Activated CD4-positive, alpha-beta T cell treated with anti-CD3 and anti-CD28 coated beads, Interleukin-2, Interleukin-6, amounts not matched to agents 100 ng/mL and 50 ng/mL, durations not matched to agents 16 hours and 8 hours (primary cell): ENCODE results near the gene STXBP1.

Experiments used
- DNase-seq: peaks from one replicate; pipeline ENCODE4 v3.0.0-alpha.2; 2020

Gene STXBP1

DNA sequence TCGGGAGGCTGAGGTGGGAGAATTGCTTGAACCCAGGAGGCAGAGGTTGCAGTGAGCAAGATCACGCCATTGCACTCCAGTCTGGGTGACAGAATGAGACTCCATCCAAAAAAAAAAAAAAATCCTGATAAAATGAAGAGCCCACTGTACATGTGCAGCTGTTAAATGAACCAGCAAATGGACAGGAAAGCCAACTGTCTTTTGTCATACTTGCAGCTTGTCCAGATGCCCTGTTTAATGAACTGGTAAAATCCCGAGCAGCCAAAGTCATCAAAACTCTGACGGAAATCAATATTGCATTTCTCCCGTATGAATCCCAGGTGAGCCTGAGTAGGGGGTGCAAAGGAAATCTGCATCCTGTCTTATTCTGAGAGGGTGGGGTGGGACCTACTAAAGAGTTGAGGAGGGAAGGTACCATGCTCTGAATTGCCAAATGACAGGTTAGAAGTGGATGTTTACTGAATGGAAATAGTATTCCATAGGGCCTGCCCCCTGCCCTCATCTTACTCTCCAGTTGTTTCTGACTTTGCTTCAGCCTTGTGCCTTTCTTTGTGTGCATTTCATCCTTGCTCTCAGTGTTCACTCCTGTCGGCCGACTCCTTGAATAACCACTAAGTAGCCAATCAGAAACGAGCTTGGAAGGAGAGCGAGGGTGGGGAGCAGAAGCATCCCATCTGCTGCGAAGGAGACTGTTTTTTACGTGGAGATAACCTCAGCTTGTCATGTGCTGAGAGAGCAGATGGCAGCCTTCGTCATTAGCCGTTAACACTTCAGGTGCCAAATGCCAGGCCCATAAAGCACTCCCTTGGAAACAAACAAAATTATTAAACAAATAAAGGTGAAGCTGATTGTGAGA lies 49.0 kb downstream of the STXBP1 start:
- no peak for DNase-seq

DNA sequence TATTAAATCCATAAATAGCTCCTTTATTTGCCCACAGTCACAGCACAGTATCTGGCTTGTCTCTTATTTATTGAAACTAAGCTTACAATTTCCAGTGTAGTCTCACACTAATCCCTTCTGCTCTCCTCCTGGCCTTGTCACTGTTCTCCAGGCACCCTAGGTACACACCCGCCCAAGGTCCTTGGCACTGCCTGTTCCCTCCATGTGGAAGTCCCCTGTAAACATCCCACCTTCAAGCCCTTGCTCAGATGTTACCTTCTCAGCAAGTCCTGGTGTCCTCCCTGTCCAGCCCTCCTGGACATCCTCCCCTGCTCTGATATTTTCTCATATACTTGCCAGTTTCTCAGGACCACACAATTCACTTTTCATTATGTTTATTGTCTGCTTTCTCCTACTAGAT lies 50.5 kb downstream of the STXBP1 start:
- DNase-seq: no peak

DNA sequence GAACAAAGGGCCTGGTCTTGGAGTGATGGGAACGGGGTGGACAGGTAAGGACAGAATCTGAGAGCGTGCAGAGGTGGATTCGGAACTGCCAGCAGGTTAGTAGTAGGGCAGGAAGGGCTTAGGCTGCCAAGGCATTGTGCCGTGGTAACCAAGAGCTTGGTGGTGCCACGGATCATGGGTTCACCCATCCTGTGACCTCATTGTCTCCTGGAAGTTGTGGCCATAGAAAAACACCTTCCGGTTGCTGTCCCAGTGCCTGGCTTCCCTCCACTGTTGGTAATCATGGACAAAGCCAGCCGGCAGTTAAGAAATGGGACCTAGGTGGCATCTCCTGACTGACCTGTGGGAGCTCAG lies 52.2 kb downstream of the STXBP1 start:
- no peak for DNase-seq

DNA sequence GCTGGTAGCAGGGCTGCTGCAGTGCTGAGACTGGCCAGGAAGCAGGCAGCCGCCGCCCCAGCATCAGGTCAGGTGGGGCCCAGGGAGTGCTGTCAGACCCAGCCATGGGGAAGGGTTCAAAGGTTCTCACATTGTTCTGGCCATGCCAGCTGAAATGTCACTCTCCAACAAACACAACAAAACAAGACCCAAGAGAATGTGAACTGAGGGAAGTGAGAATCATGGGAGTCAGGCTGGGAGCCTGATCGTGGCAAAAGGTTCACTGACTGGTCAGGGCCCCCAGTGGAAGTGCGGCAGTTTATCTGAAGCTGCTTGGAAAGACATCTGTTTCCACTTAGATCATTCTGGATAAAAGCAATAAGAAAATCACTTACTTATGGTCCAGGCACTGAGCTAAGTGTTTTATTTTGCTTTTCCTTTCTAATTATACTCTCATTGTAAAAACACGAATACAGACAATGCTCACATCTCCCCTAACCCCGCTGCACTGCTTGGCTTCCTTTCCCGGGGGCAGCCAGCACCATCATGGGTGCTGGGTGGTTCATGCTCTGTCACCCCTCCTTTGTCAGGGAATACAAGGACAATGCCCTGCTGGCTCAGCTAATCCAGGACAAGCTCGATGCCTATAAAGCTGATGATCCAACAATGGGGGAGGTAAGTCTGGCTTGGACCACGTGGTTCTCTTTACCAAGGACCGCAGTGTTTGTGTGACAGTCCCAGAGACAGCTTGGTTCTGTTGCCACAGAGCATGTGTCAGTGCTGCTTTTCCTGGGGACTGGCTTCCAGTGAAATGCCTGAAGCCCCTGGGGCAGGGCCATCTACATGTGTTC lies 52.8 kb downstream of the STXBP1 start:
- no peak for DNase-seq

DNA sequence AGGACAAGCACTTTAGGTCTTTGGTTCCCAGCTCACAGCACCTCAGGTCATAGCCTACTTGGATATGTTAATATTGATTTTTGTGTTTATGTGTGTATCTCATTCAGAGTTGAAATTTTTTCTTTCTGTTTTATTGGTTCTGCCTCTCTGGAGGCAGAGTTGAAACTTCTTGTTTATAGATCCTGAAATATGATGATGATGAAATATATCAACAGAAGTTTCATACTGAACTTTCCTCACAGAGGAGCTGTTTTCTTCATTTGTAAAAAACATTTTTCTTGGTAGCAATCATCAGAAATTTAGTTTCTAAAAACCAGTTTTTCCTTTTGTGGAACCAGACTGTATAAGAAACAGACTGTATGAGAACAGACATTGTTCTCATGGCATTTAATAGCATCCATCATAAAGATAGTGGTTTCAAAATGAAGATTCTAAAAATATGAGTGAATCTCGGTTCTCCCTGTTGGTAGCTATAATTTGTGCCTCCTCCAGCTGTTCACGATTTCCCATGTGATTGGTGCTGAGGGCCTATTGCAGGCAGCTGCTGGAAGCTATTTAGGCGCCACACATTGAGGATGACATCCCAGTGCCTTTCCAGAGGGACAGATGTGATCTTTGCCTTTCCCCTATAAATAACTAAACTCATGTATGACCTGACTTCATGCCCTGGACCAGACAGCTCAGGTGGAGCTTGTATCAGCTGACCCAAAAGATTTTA lies 55.2 kb downstream of the STXBP1 start:
- no peak for DNase-seq

DNA sequence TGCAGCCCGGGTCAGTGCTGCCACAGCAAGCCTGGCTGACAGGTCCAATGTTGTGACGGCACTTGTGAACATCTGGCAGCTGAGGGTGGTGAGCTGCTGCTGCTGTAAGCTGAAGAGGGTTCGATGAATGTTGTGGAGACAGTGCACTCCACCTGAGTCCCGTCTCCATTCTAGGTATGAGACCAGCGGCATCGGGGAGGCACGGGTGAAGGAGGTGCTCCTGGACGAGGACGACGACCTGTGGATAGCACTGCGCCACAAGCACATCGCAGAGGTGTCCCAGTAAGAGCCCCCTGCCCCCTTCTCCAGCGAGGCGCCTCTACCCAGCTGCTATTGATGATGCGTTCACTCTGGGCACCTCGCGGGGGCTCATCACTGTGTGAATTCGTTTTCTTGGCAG lies 55.8 kb downstream of the STXBP1 start:
- DNase-seq: no peak

DNA sequence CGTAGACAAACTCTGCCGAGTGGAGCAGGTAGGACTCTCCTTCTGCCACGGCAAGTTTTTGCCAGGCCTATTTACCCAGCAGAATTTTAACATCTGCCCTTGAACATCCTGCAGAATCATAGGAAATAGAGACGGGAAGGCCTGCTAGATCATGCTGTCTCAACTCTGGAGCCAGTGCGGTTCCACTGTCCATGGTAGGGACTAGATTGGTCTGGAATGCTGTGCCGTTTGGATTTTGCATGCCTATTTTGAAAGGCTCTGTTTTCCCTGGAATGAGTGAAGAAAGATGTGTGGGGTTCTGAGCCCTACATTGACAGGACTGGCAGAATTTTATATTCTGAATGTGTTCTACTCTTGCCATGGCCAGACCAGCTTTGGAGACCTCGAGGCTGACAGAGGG lies 61.2 kb downstream of the STXBP1 start:
- DNase-seq: no peak

DNA sequence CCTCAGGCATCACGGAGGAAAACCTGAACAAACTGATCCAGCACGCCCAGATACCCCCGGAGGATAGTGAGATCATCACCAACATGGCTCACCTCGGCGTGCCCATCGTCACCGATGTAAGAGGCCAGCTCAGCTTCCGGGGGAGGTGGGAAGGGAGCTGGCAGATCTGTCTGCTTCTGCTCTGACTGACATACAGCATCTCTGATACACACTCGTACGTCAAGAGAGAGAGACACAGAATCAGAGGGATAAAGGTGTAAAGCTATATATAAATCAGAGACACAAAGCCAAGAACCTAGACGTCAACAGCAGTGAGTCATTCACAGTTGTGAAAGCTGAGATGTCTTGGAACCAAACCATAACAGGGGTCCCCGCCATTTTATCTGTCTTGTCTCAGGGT lies 64.6 kb downstream of the STXBP1 start:
- no peak for DNase-seq

DNA sequence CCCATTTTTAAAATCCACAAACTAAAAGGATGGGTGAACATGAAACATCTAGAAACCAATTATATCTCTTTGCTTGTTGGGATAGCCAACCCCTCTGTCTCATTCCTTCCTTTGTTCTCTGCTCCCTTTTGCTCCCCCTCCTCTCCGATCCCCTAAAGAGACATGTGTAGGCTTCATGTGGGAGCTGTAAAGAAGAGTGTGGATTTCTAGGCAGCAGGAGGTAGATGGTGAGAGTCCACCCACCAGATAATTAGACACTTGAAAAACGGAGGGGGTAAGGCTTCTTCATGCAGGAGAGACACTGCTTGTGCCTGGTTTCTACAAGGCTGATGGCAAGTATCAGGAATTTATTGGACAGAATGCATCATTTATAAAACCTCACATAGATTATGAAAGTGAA lies 67.4 kb downstream of the STXBP1 start:
- DNase-seq: no peak

DNA sequence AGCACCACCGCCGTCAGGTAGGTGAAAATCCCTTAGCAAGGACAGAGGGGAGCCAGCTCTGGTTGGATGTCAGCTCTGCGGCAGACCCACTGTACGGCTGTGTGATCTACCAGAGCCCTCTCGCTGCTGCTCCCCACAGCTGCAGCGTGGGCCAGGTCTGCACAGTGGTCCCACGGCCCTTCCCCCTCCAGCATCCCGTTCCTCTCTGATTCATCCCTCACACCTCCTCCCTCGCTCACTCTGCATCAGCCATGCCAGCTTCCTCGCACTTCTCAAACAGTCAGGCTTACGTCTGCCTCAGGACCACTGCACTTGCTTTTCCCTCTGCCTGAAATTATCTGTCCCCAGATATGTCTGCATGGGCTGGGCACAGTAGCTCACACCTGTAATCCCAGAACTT lies 68.1 kb downstream of the STXBP1 start:
- DNase-seq: no peak

DNA sequence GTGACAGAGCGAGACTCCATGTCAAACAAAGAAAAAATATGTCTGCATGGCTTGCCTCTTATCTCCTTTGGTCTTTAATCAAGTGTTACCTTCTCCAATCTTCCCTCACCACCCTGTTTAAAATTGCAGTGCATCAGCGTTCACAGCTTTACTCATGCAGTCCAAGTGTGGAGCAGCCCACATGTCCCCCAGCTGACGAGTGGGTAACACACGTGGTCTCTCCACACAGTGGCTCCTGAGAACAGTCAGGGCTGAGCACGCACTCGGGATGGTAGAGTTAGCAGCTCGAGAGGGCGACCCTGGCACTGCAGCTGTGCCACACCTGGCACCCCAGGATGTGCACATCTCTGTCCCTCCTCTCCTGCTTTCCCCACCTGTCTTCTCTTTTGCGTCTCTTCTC lies 68.8 kb downstream of the STXBP1 start:
- DNase-seq: no peak

DNA sequence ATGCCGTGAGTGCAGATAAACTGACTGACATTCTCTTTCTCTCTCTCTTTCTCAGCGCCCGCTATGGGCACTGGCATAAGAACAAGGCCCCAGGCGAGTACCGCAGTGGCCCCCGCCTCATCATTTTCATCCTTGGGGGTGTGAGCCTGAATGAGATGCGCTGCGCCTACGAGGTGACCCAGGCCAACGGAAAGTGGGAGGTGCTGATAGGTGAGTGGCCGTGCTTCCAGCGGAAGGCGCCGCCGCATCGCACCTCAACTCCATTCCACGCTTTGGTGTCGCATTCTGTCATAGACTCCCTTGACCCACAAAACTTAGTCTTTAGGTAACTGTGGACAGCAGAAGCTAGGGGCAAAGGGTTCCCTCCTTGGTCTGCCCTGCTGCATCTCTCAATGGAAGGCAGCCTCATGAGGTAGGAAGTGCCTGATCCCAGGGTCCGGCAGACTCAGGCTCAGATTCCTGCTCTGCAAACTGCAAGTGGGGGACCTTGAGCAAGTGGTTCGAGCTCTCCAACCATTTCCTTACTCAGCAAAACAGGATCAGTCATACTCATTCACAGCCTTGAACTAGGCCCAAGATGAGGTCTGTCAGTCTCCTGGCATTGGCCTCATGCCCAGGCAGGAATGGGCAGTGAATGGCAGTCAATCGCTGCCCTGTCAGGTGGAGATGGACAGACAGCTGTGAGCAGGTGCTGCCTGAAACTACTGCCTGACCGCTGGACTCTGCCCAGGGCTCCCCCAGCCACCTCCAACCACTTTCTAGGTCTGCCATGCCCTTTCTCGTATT lies 70.5 kb downstream of the STXBP1 start:
- DNase-seq: no peak

DNA sequence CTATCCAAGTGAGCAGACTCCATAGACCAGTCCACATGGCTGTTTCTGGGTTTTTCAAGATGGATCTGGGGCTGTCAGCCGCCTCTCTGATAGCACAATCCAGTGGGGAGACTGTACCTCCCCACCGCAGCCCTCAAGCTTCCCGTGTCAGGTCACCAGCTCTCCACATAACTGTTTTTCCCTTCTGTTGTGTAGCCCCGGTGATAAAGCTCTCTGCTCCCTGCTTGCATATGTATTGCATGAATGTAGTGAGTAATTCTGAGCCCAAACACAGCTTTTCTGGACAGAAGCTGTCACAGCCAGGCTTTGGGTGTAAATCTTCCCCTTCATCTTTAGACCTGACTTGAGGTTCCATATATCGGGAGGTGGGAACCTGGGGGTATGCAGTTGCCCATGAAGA lies 71.6 kb downstream of the STXBP1 start:
- DNase-seq: no peak

DNA sequence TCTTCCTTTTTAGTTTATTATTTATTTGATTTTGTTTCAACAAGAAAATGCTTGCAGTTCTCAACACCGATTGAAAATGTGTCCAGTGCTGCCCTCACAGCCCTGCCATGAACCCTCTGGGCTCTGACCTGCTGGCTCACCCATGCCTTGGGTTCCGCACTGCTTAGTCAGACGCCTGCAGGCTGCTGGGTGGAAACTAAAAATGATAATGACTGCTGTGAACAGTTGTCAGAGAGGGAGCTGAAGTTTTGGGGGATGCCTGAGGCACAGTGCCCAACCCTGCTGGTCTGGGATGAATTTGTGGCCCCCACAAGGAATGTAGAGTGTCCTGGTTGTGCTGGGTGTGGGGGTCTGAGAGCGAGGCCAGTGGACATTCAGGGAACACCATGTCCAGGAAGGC lies 72.5 kb downstream of the STXBP1 start:
- no peak for DNase-seq

DNA sequence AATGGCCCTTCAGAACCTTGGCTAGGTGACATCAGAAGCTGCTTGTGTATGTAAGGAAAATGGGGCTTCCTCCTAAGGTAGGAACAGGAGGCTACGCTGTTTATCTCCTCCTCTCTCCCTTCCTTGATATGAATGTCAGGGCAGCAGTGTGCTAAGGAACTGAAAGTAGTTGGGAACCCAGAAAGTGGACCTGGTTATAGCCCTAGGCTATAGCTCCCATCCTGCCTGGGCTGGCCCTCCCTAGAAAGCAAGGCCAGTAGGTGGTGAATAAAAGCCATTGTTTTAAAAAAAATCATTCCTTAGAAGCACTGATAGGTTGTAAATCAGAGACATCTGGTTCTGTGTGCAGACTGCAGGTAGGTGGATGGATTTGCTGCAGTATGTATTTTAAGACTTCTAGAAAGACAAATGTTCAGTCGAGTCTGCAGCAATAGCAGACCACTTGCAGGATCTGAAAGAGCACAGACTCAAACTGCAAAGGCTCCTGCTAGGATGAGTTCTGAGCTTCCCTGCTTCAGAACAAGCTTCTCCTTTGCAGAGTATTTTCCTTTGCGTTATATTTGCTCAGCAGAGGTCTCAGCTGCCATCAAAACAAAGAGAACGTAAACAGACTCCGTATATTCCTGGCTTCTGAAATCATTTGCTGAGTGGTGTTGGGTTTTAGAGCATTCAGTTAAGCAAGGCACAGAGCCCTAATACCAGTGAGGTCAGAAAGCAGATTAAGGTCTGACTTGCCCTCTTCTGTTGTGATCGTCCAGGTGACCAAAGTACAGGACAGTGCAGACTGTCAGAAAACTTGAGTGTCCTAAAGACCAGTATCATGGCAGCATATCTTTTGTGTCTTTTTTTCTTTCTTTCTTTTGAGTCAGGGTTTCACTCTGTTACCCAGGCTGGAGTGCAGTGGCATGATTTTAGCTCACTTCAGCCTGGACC lies 74.7 kb downstream of the STXBP1 start:
- DNase-seq: no peak

DNA sequence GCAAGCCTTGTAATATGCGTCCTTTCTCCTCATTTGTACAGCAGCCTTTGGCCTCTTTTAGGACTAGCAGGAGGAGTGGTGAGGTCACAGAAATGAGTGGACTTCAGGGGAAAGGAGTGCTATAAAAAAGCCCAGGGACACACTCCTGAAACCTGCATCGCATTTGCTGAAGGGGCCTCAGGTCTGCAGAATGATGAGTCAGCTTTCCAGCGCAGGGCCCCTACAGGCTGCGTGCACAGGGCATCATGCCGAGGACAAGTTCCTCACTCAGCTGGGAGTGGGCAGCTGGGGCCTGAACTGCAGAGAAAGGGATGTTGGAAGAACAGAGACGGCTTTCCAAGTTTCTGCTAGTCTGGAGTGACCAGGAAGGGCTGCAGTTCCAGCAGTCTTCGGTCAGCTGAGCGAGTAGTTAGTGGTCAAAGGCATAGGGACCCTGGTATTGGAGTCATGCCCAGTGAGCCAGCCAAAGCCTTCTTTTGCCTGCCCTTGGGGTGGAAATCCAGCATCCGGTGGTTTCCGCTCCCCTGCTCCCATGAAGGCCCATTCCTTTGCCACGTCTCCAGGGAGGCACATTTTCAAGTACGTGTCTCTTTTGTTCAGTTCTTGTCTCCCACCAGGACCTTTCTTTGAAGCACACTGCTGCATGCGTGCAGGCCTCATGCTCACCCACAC lies 77.4 kb downstream of the STXBP1 start:
- DNase-seq: no peak

DNA sequence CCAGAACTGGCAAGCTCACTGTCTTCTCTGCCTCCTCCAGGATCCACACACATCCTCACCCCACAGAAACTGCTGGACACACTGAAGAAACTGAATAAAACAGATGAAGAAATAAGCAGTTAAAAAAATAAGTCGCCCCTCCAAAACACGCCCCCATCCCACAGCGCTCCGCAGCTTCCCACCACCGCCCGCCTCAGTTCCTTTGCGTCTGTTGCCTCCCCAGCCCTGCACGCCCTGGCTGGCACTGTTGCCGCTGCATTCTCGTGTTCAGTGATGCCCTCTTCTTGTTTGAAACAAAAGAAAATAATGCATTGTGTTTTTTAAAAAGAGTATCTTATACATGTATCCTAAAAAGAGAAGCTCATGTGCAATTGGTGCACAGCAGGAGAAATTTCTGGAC lies 78.7 kb downstream of the STXBP1 start:
- no peak for DNase-seq

DNA sequence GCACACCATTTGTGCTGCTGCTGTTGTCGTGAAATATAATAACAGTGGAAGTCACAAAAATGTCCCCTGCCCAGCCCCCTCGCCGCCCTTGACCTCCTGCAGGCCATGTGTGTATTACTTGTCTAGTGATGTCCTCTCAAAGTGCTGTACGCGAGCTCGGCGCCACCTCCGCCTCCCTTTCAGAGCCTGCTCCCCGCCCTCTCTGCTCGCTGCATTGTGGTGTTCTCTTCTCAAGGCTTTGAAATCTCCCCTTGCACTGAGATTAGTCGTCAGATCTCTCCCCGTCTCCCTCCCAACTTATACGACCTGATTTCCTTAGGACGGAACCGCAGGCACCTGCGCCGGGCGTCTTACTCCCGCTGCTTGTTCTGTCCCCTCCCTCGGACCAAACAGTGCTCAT lies 80.0 kb downstream of the STXBP1 start:
- no peak for DNase-seq

DNA sequence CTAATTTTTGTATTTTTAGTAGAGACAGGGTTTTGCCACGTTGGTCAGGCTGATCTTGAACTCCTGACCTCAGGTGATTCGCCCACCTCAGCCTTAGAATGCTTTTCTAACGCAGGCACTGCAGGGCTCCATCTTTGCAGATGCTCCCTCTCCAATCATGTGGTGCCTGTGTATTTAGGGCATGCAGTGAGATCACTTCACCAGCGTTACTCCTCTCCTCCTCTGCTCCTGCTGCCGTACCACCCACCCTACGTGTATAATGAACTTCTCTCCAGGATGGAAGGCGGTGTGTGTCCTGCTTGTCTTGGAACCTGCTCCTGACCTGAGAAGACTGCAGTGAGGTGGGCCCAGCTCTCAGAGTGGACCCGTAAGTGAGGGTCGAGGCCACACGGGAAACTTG lies 81.1 kb downstream of the STXBP1 start:
- no peak for DNase-seq

DNA sequence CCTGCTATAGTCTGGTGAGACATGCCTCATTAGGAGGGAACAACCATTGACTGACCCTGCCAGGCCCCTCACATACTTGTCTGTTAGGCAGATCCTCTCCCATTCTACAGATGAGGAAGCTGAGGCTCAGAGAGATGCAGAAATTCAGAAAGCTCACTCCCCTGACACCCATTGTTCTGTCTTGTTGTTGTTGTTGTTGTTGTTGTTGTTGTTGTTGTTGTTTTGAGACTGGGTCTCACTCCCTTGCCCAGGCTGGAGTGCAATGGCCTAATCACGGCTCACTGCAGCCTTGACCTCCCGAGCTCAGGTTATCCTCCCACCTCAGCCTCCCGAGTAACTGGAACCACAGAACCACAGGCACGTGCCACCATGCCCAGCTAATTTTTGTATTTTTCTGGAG lies 81.6 kb downstream of the STXBP1 start:
- no peak for DNase-seq
